GM21528 (cell line): Measurements from ENCODE around the gene TMBIM1.
"Not testable (repeated sequence)": the region's sequence is repeated elsewhere in the genome, so short reads cannot be mapped to it uniquely, and the experiment has no call there.

Source experiments
- ATAC-seq: cut with Tn5 transposase; IDR thresholded peaks from one replicate; pipeline ENCODE4 v1.9.1; 2021; ENCODE audit warnings: mild to moderate bottlenecking, moderate library complexity; ENCODE audit not compliant: unreplicated experiment, low FRiP score

TMBIM1 gene

GRCh38 chr2:218274586-218274985 lies 17.7 kb downstream of the TMBIM1 start:
- ATAC-seq = no peak

- no peak for ATAC-seq
Measured at GRCh38 chr2:218273908-218274249, 18.4 kb downstream of the TMBIM1 start.

- not testable (repeated sequence) for ATAC-seq
Measured at GRCh38 chr2:218273214-218273907, 18.9 kb downstream of the TMBIM1 start.

DNA sequence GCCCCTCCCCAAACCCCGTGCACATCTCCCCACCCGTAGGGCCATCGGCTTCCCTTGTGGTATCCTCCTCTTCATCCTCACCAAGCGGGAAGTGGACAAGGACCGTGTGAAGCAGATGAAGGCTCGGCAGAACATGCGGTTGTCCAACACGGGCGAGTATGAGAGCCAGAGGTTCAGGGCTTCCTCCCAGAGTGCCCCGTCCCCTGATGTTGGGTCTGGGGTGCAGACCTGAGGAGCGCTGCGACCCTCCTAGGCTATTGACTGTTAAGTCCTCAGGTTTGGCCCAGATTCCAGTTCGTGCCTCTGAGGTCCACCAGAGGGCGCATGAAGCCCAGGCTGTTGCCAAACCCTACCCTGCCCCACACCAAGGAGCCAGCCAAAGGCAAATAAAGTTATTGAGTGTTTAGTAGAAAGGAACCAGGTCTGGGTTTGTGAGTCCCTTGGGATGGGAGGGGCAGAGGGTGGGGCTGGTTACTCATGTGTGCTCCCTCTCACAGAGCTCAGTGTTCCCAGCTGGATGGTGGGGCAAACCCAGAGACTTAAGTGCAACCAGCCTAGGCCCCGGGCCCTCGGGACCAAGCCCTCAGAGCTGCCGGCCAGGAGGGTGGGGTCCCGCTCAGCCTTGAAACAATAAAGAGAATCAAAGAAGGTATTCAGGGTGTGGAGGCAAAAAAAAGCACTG lies 19.6 kb downstream of the TMBIM1 start:
- no peak for ATAC-seq

- ATAC-seq = no peak
Measured at GRCh38 chr2:218271865-218272530, 20.3 kb downstream of the TMBIM1 start.

DNA sequence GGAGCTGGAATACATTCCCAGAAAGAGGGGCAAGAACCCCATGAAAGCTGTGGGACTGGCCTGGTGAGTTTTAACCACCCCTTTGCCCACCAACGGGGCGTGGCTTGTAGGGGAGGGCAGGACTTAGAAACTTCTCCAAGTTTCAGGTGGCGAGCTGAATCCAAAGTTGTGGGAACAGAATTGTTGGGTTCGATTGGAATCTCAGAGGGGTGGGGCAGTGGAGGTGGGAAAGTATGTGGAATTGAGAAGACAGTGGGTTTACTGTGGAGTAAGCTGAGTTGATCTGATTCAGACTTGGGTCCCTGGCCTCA lies 20.9 kb downstream of the TMBIM1 start:
- no peak for ATAC-seq

- ATAC-seq = peak; percentile 2
Measured at GRCh38 chr2:218270721-218271486, 21.4 kb downstream of the TMBIM1 start.

DNA sequence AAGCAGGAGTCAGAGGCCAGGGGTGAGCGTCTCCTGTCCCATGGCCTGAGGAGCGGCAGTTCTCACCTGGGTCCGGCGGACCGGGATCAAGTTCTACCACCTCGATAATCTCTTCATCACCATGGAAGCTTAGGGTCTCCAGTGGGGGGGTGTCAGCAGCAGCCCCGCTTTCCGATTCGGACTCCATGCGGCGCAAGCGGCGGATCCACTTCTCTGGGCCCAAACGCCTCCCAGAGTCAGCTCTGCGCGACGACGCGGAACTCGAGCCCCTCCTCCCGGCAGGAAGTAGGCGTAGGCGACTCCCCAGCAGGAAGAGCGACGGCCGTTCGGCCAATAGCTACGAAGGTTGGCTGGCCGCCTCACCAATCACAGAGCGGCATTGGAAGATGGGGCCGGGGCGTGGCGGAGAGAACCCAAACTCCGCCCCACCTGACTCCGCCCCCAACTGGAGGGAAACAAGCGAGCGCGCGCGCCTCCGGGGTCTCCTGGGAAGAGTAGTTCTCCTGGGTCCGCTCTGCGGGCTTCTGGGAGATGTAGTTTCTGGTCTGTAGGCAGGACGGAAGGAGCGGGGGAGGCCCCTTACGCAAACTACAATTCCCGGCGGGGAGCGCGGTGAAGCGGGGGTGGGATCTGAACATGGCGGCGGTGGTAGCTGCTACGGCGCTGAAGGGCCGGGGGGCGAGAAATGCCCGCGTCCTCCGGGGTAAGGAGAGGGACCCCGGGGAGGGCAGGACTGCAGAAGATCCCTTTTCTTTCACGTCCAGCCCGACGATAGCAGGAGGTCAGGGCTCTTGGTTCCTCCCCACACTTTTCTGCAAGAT lies 22.2 kb downstream of the TMBIM1 start, which contains the start of the genes AAMP and PNKD:
Gene AAMP, minus strand, starts transcription at position 238 of the 821 bp plus-strand sequence. Its CDS starts 51 bp downstream, at position 187.
Gene PNKD, plus strand, starts transcription at position 620 of the 821 bp plus-strand sequence. Its CDS starts 17 bp downstream, at position 637.
- ATAC-seq = peak; percentile 88

- no peak for ATAC-seq
Measured at GRCh38 chr2:218267259-218267658, 25.0 kb downstream of the TMBIM1 start.

DNA sequence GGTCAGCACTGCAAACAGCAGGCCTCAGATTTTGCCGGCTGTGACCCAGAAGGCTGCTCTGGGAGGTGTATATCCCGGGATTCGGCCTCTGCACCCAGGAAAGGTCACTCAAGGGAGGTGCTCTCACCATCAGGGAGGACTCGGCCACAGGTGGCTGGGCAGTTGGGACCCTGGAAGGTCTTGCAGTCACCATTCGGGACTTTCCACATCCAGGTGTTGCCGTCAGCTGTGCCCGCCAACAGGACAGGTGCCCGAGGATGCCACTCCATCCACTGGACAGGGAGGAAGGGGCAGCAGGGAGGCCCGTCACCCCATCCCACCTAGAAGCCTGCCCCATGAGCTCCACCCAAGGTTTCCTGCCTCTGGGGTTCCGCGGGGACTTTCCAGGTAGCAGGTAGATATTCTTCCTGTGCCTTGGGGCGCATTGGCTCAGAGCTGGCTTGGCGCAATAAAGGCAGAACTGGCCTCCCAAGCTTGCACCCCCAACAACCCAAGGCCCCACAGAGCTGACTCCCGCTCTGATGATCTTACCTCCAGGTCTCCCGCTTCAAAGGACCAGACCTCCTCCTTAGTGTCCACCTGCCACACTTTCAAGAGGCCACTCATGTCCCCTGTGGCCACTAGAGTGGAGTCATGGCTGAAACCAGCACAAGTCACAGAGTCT lies 25.9 kb downstream of the TMBIM1 start:
- ATAC-seq = no peak

DNA sequence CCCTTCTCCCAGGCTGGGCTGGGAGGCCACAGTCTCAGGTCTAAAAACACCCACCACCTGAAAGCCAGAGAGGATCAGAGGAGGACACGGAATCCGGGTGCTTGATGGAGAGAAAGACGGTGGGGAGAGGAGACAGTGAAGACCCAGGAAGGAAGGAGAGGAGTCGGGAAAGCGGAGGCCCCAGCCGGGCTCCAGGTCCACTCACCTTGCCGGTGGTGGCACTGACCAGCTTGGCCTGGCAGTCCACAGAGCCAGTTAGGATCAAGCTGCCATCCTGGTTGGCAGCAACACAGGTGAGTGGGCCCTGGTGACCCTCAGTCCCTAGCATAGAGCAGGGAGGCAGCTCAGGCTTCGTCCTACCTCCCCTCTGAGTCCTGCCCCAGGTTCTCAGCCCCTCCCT lies 26.7 kb downstream of the TMBIM1 start:
- no peak for ATAC-seq

GRCh38 chr2:218264773-218265561 lies 27.3 kb downstream of the TMBIM1 start:
- no peak for ATAC-seq

DNA sequence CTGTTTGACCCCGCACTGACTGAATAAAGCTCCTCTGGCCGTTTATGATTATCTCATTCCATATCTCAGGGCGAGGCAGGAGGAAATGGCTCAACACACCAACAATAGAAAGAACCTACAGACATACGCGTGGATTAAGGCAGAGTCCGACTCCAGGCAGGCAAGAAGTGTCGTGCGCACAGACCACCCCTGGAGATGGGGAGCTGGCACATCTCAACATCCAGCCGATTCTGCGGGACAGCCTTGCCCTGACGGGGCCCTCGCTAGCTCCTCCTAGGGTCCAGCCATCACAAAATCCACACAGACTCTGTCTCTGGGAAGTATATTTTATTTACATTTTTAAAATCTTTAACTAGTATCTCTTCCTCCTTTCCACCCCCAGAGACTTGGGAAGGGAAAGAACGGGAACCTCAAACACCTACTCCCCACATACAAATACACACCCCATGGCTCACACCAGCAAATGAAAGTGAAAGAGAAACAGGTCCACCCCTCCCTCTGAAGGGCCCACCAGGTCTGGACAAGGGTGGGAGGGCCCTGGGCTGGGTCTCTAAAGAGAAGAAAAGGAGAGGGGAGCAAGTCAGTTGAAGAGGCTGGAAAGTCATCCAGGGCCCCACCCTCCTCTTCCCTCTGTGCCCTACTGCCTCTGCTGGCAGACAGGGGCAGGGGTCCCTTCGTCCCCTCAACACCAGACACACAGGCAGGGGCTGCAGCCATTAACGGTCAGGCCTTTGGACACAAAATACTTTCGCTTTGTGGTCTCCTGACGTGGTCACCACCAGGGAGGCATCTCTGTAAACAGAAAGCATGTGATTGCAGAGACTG lies 28.3 kb downstream of the TMBIM1 start:
- no peak for ATAC-seq

- no peak for ATAC-seq
Measured at GRCh38 chr2:218262631-218263586, 29.4 kb downstream of the TMBIM1 start.

DNA sequence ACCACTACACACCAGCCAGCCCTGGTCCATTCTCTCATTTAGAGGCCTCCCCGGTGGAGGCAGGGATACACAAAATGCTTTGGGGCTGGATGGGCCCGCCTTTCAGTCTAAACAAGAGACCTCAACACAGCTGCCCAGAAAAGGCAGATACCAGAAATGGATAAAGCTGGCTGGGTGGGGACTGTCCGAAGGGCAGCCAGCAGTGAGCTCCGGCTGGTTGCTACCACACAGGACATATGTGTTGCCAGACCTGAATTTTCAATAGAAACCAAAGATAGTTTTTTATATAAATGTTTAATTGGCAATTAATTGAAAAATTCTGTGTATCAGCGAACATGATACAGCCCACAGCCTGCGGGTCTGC lies 30.1 kb downstream of the TMBIM1 start:
- no peak for ATAC-seq

GRCh38 chr2:218261423-218262236 lies 30.7 kb downstream of the TMBIM1 start:
- no peak for ATAC-seq
